Inferior parietal cortex (tissue), 1 donor: ENCODE measurements around the gene C20orf96.

Experiments
- DNase-seq: peaks from one replicate; pipeline ENCODE4 v3.0.0-alpha.2; 2016; ENCODE audit errors: extremely low spot score

C20orf96 gene

GRCh38 chr20:312866-313265, 22.3 kb upstream of the C20orf96 start:
- no peak for DNase-seq

GRCh38 chr20:312067-312466, 21.5 kb upstream of the C20orf96 start:
- DNase-seq: no peak

GRCh38 chr20:311609-312008, 21.1 kb upstream of the C20orf96 start:
- no peak for DNase-seq

- no peak for DNase-seq
These were observed 20.1 kb upstream of the C20orf96 start for GRCh38 chr20:310645-311044.

GRCh38 chr20:309841-310644, 19.5 kb upstream of the C20orf96 start:
- DNase-seq: peak; percentile 97

GRCh38 chr20:309306-309840, 18.8 kb upstream of the C20orf96 start:
- DNase-seq: no peak

- DNase-seq: no peak
These were observed 18.0 kb upstream of the C20orf96 start for GRCh38 chr20:308427-309038.

- DNase-seq: no peak
These were observed 15.2 kb upstream of the C20orf96 start for GRCh38 chr20:305745-306144.

GRCh38 chr20:301886-302848, 11.6 kb upstream of the C20orf96 start:
- no peak for DNase-seq

GRCh38 chr20:300345-300990, 9.9 kb upstream of the C20orf96 start:
- no peak for DNase-seq

- DNase-seq: no peak
These were observed 8.3 kb upstream of the C20orf96 start for GRCh38 chr20:298776-299391.

GRCh38 chr20:297925-298775, 7.6 kb upstream of the C20orf96 start:
- DNase-seq: peak; percentile 52

GRCh38 chr20:297098-297924, 6.8 kb upstream of the C20orf96 start, which contains the start of gene ZCCHC3:
ZCCHC3 (plus strand) TSS chr20:297570; CDS start chr20:297587, 17 bp downstream.
- DNase-seq: peak; percentile 77

- DNase-seq: no peak
These were observed 5.3 kb upstream of the C20orf96 start for GRCh38 chr20:295804-296203.

GRCh38 chr20:294602-295001, 4.1 kb upstream of the C20orf96 start:
- DNase-seq: no peak

GRCh38 chr20:289693-290083, 862 bp downstream of the C20orf96 start:
- no peak for DNase-seq

- no peak for DNase-seq
These were observed 1.4 kb downstream of the C20orf96 start for GRCh38 chr20:288956-289692.

- no peak for DNase-seq
These were observed 4.0 kb downstream of the C20orf96 start for GRCh38 chr20:286508-286907.
